ENCODE data around the gene CBL.

CBL gene

DNA sequence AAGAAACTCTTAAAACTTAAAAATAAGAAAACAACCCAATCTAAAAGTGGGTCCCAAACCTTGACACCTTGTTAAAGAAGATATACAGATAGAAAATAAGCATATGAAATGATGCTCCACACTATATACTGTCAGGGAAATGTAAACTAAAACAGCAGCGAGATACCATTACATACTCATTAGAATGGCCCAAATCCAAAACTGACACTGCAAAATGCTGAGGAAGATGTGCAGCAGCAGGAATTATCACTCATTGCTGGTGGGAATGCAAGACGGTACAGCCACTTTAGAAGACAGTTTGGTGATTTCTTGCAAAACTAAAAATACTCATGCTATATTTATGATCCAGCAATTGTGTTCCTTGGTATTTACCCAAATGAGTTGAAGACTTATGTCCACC lies 123.2 kb downstream of the CBL start (continued):
- no peak for TF ChIP-seq KLF8 (tag by site-specific recombination; IDR thresholded peaks at IDR 0.05)

DNA sequence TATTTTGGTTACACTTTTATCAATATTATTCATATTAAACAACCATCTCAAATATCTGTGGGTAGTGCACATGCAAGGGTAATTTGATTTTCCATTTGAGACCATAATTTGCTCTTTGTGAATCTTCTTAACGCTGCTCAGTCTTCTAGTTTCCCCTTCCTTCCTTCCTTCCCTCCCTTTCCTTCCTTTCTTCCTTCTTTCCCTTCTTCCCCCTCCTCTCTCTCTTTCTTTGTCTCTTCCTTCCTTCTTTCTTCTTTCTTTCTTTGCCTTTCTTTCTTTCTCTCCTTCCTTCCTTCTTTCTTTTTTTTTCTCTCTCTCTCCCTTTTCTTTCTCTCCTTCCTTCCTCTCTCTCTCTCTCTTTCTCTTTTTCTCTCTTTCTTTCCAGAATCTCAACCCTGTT lies 124.1 kb downstream of the CBL start:
- no peaks in the 10 kb centered on the region for H3K4me1 ChIP-seq (ENCODE audit: control insufficient read depth, insufficient read depth, low read length)
- no peaks in the 10 kb centered on the region for H3K9me3 ChIP-seq (ENCODE audit: control insufficient read depth, insufficient read depth, low read depth, low read length)
- ChIA-PET POLR2A (no interaction called here), CTCF (no interaction called here)
- no peak overlapping the region for H3K27ac ChIP-seq (ENCODE audit: extremely low read depth, low read depth, low read length)
- no peaks in the 10 kb centered on the region for H3K36me3 ChIP-seq (ENCODE audit: control insufficient read depth in 2 of 2, insufficient read depth in 1 of 2, low read length in 2 of 2)
- H3K4me3 ChIP-seq (ENCODE audit: low read depth, low read length) = no peak overlapping the region
- TF ChIP-seq ZNF366 (tag by site-specific recombination; conservative IDR thresholded peaks at IDR 0.05) = peak; percentile 86
- TF ChIP-seq, protein P1, sequence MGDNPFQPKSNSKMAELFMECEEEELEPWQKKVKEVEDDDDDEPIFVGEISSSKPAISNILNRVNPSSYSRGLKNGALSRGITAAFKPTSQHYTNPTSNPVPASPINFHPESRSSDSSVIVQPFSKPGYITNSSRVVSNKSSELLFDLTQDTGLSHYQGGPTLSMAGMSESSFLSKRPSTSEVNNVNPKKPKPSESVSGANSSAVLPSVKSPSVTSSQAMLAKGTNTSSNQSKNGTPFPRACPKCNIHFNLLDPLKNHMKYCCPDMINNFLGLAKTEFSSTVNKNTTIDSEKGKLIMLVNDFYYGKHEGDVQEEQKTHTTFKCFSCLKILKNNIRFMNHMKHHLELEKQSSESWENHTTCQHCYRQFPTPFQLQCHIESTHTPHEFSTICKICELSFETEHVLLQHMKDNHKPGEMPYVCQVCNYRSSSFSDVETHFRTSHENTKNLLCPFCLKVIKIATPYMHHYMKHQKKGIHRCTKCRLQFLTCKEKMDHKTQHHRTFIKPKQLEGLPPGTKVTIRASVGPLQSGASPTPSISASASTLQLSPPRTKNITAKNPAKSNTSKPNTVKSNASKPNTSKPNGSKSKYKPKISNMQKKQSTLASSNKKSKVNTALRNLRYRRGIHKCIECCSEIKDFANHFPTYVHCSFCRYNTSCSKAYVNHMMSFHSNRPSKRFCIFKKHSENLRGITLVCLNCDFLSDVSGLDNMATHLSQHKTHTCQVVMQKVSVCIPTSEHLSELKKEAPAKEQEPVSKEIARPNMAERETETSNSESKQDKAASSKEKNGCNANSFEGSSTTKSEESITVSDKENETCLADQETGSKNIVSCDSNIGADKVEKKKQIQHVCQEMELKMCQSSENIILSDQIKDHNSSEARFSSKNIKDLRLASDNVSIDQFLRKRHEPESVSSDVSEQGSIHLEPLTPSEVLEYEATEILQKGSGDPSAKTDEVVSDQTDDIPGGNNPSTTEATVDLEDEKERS (tag by site-specific recombination; IDR thresholded peaks at IDR 0.05) = no peak

DNA sequence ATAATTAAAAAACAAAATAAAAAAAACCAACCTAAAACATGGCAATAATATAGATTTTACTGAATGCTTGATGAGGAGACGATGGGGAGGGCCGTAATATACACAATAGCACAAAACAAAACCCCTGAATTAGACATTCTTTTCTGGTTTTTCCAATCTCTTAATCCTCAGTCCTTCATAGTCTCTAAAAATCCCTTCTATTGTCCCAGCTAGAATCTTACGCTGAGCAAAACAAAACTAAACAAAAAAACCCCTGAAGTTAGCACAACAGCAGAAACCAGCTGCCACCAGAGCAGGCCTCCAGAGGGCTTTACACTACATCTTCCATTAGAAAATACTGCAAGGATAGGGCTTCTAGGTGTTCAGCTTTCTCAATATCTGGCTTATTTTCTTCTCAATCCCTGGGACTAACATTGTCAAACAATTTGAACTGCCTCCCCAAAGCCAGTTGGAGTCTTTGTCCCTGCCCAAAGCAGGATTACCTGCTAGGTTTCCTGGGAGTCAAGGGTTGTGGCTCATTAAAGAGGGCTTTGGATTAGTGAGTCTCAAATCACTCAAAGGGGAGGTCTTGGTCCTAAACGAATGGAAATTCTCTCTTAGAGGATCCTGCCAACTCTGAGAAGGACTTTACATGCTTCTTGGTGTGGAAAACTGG lies 126.1 kb downstream of the CBL start:
- H3K4me1 ChIP-seq (ENCODE audit: control insufficient read depth, insufficient read depth, low read length) = no peaks in the 10 kb centered on the region
- H3K27ac ChIP-seq (ENCODE audit: extremely low read depth, low read depth, low read length) = no peak overlapping the region
- ChIA-PET POLR2A (no interaction called here), CTCF (interaction anchor here (0.7 to 5.6 kb wide), 6 partner anchors 10 to 880 kb away, joined by 3 to 56 read pairs (median 4); no protein-coding TSS in a partner anchor)
- TF ChIP-seq ZNF555 (tag by site-specific recombination; conservative IDR thresholded peaks at IDR 0.05) = no peak
- no peak for TF ChIP-seq OSR2 (tag by site-specific recombination; IDR thresholded peaks at IDR 0.05)
- TF ChIP-seq ZNF510 (tag by site-specific recombination; IDR thresholded peaks at IDR 0.05; ENCODE audit: insufficient replicate concordance) = no peak
- no peak overlapping the region for H3K4me3 ChIP-seq (ENCODE audit: low read depth, low read length)
- H3K36me3 ChIP-seq (ENCODE audit: control insufficient read depth in 2 of 2, insufficient read depth in 1 of 2, low read length in 2 of 2) = peaks cover 0 to 19% of the 10 kb centered on the region in 2 experiments; a peak in 1 of 3 replicates
- no peaks in the 10 kb centered on the region for H3K9me3 ChIP-seq (ENCODE audit: control insufficient read depth, insufficient read depth, low read depth, low read length)

DNA sequence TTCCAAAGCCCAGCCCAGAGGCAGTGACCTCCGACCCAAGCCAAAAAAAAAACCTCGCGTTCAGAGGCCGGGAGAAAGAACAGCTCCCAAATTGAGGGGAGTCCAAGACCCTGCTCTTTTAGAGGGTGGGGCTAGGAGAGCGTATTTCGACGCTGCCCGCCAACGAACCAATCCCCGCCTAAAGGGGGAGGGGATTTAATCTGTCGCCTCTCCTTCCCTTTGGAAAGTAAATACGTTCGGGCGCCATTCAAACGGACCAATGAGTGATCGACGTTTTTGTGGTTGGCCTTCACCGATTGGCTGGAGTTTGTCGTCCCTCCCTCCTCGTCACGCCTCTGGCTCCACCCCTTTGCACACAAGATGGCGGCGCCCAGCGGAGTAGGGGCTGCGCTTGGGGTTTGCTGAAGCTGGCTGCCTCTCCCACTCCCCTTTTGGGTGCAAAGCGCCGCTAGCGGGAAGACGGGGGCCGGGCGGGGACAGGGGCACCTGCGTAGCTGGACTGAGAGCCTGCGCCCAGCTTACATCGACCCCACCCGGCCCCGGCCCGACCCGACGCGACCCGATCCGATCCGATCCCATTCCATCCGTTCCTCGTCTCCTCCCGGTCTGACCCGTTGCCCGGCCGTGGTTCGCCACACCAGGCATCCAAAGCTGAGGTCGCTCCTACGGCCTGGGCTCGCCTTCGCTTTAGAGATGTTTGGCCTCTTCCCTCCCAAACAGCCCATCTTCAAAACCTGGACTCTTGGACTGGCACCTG lies 128.2 kb downstream of the CBL start, which contains the start of gene RNF26:
Gene RNF26, plus strand, starts transcription at position 354 of the 757 bp plus-strand sequence. CDS start 596 bp downstream, outside the sequence.
- H3K27ac ChIP-seq (ENCODE audit: extremely low read depth, low read depth, low read length) = peak within 1 kb of the TSS; percentile 18; the same call in 1 of the 2 replicates
- H3K4me1 ChIP-seq (ENCODE audit: control insufficient read depth, insufficient read depth, low read length) = no peaks in the 10 kb centered on the region
- ChIA-PET POLR2A (interaction anchor here (0.6 to 1.6 kb wide), 9 partner anchors 11 to 951 kb away, joined by 3 to 14 read pairs (median 5); partner anchors contain the start of genes CBL, DPAGT1 and MCAM), CTCF (interaction anchor here (0.6 to 7.2 kb wide), 4 partner anchors 9 to 45 kb away, joined by 3 to 160 read pairs (median 30); partner anchors contain the start of gene USP2)
- no peaks in the 10 kb centered on the region for H3K9me3 ChIP-seq (ENCODE audit: control insufficient read depth, insufficient read depth, low read depth, low read length)
- peak within 1 kb of the TSS; percentile 90 for H3K4me3 ChIP-seq (ENCODE audit: low read depth, low read length)
- peaks cover 0 to 19% of the 10 kb centered on the region in 2 experiments; a peak in 1 of 3 replicates for H3K36me3 ChIP-seq (ENCODE audit: control insufficient read depth in 2 of 2, insufficient read depth in 1 of 2, low read length in 2 of 2)
- no peak for TF ChIP-seq ZNF510 (tag by site-specific recombination; IDR thresholded peaks at IDR 0.05; ENCODE audit: insufficient replicate concordance)
- no peak for TF ChIP-seq ZNF133 (tag by site-specific recombination; IDR thresholded peaks at IDR 0.05)
- TF ChIP-seq ZFP41 (tag by site-specific recombination; IDR thresholded peaks at IDR 0.05; ENCODE audit: borderline replicate concordance) = no peak
- TF ChIP-seq KLF1 (tag by site-specific recombination; IDR thresholded peaks at IDR 0.05) = 0 out of 2 replicates have a peak, but pooled peaks have one; percentile 12
- TF ChIP-seq ZNF629 (tag by site-specific recombination; IDR thresholded peaks at IDR 0.05) = peak; percentile 46; the same call in 1 of the 2 replicates
- no peak for TF ChIP-seq OSR2 (tag by site-specific recombination; IDR thresholded peaks at IDR 0.05)
- TF ChIP-seq ZNF792 (tag by site-specific recombination; IDR thresholded peaks at IDR 0.05) = no peak
- no peak for TF ChIP-seq ZFP69B (tag by site-specific recombination; IDR thresholded peaks at IDR 0.05)
- TF ChIP-seq ZNF37A (tag by site-specific recombination; IDR thresholded peaks at IDR 0.05) = no peak
- TF ChIP-seq ZNF341 (tag by site-specific recombination; IDR thresholded peaks at IDR 0.05; ENCODE audit: low read depth) = peak; percentile 72
- TF ChIP-seq, protein P2, sequence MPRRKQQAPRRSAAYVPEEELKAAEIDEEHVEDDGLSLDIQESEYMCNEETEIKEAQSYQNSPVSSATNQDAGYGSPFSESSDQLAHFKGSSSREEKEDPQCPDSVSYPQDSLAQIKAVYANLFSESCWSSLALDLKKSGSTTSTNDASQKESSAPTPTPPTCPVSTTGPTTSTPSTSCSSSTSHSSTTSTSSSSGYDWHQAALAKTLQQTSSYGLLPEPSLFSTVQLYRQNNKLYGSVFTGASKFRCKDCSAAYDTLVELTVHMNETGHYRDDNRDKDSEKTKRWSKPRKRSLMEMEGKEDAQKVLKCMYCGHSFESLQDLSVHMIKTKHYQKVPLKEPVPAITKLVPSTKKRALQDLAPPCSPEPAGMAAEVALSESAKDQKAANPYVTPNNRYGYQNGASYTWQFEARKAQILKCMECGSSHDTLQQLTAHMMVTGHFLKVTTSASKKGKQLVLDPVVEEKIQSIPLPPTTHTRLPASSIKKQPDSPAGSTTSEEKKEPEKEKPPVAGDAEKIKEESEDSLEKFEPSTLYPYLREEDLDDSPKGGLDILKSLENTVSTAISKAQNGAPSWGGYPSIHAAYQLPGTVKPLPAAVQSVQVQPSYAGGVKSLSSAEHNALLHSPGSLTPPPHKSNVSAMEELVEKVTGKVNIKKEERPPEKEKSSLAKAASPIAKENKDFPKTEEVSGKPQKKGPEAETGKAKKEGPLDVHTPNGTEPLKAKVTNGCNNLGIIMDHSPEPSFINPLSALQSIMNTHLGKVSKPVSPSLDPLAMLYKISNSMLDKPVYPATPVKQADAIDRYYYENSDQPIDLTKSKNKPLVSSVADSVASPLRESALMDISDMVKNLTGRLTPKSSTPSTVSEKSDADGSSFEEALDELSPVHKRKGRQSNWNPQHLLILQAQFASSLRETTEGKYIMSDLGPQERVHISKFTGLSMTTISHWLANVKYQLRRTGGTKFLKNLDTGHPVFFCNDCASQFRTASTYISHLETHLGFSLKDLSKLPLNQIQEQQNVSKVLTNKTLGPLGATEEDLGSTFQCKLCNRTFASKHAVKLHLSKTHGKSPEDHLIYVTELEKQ (tag by site-specific recombination; IDR thresholded peaks at IDR 0.05; ENCODE audit: borderline replicate concordance) = no peak
- TF ChIP-seq, protein P3, sequence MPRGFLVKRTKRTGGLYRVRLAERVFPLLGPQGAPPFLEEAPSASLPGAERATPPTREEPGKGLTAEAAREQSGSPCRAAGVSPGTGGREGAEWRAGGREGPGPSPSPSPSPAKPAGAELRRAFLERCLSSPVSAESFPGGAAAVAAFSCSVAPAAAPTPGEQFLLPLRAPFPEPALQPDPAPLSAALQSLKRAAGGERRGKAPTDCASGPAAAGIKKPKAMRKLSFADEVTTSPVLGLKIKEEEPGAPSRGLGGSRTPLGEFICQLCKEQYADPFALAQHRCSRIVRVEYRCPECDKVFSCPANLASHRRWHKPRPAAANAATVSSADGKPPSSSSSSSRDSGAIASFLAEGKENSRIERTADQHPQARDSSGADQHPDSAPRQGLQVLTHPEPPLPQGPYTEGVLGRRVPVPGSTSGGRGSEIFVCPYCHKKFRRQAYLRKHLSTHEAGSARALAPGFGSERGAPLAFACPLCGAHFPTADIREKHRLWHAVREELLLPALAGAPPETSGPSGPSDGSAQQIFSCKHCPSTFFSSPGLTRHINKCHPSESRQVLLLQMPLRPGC (tag by site-specific recombination; IDR thresholded peaks at IDR 0.05) = no peak
